HG03520 (cell line): ENCODE results near the gene GAS7.

ENCODE experiments used
- ATAC-seq: cut with Tn5 transposase; IDR thresholded peaks from one replicate; pipeline ENCODE4 v1.9.1; 2021; ENCODE audit warnings: mild to moderate bottlenecking, moderate library complexity; ENCODE audit not compliant: unreplicated experiment

GAS7 gene

DNA sequence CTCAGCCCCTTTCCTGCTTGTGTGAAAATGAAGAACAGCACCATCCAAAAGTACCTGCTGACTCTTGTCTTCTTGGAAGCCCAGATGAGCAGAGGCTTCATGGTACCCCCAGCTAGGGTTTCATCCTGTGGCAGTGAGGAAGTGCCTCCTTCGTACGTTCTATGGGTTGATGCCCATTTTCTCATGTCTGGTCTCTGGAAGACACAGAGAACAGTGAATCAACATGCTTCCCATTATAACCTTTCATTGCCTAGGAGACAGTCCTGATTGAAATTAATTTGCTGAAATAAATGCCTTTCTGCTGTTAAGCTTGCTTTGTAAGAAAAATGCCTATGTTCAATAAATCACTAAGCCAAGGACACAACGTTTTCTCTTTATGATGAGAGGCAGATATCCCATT, 329.9 kb downstream of the GAS7 start:
- no peak for ATAC-seq

DNA sequence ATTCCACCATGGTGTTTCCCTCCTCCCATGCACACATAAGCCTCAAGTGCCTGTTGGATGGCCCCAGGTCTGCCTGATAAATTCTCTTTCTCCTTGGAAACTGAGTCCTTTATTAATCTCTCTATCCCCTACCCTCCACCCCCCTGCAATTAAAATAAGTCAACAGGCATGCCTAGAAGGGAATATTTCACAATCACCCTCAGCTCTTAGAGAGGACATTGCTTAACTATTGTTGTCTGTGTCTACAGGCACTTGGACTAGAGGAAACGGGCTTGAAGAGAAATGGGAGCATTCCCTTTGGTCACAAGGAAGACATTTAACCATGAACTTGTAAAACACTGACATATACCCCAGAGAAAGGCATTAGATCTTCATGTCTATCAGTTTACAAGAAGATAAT, 332.8 kb downstream of the GAS7 start:
- ATAC-seq = no peak

DNA sequence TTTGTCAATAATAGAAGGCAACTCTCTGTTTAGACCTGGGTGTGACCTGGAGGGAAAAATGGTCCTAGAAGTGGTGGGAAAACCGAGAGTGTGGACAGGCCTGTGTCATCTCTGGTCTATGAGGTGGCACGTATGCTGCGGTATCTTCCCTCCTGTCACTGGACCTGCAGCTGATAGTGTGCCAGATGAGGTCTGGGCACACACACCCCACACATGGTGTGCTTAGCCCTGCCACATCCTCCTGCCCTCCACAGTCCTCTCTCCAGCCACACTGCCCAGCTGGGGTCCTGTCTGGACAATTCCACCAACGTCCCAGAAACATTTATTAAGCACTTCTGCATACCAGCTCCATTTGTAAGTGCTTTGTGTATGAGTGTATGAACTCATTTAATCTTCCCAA, 335.5 kb downstream of the GAS7 start:
- ATAC-seq = no peak

DNA sequence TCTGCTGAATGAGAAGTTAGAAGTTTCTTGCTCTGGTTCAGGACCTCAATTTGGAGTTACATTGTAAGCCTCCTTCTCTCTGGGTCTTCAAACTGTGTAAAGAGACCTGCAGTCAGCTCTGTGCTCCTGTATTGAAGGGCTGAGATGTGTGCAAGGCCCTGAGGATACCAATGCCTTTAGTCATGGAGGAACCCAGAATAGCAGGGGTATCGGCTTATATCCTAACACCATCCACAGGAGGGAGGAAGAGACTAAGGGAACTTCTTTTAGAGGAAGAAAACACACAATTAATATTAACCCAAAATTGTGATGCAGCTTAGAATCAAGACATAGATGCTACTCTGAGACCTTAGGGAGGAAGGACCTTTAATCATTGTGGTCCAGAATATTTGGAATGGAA, 336.2 kb downstream of the GAS7 start:
- no peak for ATAC-seq

DNA sequence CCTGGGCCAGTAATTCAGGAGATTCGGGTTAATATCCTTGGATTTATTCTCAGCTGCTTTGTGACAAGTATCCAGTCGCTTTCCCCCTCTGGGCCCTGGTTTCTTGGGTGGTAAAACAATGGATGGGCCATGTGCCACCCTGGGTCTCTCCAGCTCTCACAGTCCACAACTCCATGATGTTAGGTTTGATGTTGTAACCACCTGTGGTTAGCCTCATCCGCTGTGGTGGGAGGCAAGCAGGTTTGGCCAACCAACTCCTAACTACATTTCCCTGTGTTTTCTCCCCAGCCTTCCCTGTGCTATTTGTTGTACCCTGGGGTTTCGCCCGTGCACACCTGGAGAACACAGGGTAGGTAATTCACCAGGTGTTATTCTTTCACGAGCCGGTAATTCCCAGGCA, 337.6 kb downstream of the GAS7 start:
- no peak for ATAC-seq
